ENCODE data around the gene DGLUCY.

The DGLUCY gene

DNA sequence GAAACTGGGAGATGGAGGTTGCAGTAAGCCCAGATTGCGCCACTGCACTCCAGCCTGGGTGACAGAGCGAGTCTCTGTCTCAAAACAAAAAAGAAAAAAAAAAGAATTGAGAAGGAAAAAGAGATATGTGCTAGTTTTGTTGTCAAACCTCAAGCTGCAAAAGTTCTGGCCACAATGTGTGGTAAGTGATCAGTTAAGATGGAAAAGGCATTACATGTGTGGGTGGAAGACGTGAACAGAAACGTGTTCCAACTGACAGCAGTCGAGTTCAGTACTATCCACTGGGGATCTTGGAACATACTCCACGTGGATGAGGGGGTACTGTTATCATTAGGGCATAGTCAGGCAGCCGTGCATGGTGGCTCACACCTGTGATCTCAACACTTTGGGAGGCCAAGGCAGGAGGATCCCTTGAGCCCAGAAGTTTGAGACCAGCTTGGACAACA is 113.3 kb downstream of the DGLUCY start:
- Histone ChIP-seq H3K9me3 (ENCODE audit: control insufficient read depth, low read length) (peaks cover 6% of the 10 kb centered on the region), H2BK120ac (ENCODE audit: low read depth, low read length) (no peak overlapping the region), H3K18ac (ENCODE audit: low read depth in 1 of 2, low read length in 2 of 2) (no peak overlapping the region), H2BK5ac (ENCODE audit: low read depth, low read length, poor library complexity, severe bottlenecking) (no peak overlapping the region), H3K9ac (ENCODE audit: low read length) (no peak overlapping the region), H4K91ac (ENCODE audit: low read length) (no peak overlapping the region), H2BK15ac (ENCODE audit: low read depth, poor library complexity, severe bottlenecking) (no peak overlapping the region), H3K4me1 (ENCODE audit: control insufficient read depth, insufficient read depth, low read depth, low read length) (peaks cover 22% of the 10 kb centered on the region), H2BK12ac (ENCODE audit: low read length in 2 of 2) (no peak overlapping the region), H2AFZ (ENCODE audit: low read depth, low read length) (no peak overlapping the region), H2AK5ac (ENCODE audit: low read length, severe bottlenecking) (no peak overlapping the region), H3K14ac (ENCODE audit: low read length in 2 of 2) (no peak overlapping the region), H3K4ac (ENCODE audit: low read depth in 1 of 2, low read length in 2 of 2) (no peak overlapping the region), H3K4me2 (ENCODE audit: low read length, poor library complexity, severe bottlenecking) (no peak overlapping the region), H3K27ac (ENCODE audit: low read length, poor library complexity, severe bottlenecking) (no peak overlapping the region), H3K79me1 (replicated peaks; ENCODE audit: low read length, poor library complexity, severe bottlenecking) (no peaks in the 10 kb centered on the region), H3K36me3 (ENCODE audit: control insufficient read depth in 1 of 2, insufficient read depth in 2 of 2, low read depth in 1 of 2, low read length in 2 of 2) (peaks cover 9 to 47% of the 10 kb centered on the region in 2 experiments), H4K8ac (ENCODE audit: low read length) (no peak overlapping the region), H3K27me3 (ENCODE audit: control insufficient read depth in 1 of 2, insufficient read depth in 1 of 2, low read length in 2 of 2) (no peaks in the 10 kb centered on the region), H3K23ac (ENCODE audit: low read length in 2 of 2) (no peak overlapping the region), H3K4me3 (ENCODE audit: insufficient read depth in 1 of 2, low read depth in 1 of 2, low read length in 2 of 2) (no peak overlapping the region)
- 89% methylated on average over 7 of the region's 7 CpGs for WGBS
- no peak for DNase-seq

DNA sequence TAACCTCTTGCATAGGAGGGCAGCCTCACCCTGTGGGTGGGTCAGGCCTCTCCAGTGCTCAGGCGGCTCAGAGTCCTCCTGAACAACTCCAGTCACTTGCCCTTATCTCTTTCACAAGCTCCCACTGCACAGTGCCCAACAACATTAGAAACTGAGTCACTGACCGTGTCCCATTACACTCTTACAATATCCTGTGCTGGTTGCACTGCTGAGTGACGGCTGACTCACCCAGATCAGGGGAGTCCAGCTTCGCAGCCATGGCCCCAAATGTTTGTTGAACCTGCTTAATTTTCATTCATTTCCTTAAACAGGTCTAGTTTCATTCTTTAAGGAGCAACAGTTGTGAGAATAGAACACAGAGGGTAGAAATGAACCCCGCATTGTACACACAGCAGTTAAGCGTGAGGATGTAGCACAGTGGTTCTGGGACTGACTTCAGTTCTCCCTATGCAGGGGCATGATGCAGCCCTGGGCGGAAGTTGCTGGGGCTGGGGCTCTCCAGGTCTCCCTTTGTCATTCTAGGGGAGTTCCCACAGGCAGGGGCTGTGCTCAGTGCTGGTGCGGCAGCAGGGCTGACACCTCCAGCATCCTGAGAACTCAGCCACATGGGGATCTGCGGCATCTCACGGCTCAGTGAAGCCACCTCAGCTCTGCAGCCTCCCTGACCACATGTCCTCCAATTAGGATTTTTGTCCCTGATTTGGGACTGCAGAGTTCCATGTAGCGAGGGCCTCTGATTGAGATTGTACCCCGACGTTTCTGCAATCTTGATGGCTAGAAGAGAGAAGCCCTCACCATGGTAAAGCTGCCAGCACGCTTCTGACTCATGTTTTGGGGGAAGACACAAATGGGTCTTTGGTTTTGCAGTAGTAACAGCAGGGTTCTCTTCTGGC is 114.5 kb downstream of the DGLUCY start:
- H4K91ac ChIP-seq (ENCODE audit: low read length) = no peak overlapping the region
- no peak overlapping the region for H3K14ac ChIP-seq (ENCODE audit: low read length in 2 of 2)
- H3K36me3 ChIP-seq (ENCODE audit: control insufficient read depth in 1 of 2, insufficient read depth in 2 of 2, low read depth in 1 of 2, low read length in 2 of 2) = peaks cover 14 to 53% of the 10 kb centered on the region in 2 experiments
- peaks cover 22% of the 10 kb centered on the region for H3K4me1 ChIP-seq (ENCODE audit: control insufficient read depth, insufficient read depth, low read depth, low read length)
- no peak overlapping the region for H2BK12ac ChIP-seq (ENCODE audit: low read length in 2 of 2)
- H3K4me3 ChIP-seq (ENCODE audit: insufficient read depth in 1 of 2, low read depth in 1 of 2, low read length in 2 of 2) = no peak overlapping the region
- H3K9ac ChIP-seq (ENCODE audit: low read length) = no peak overlapping the region
- H2BK15ac ChIP-seq (ENCODE audit: low read depth, poor library complexity, severe bottlenecking) = no peak overlapping the region
- H3K27me3 ChIP-seq (ENCODE audit: control insufficient read depth in 1 of 2, insufficient read depth in 1 of 2, low read length in 2 of 2) = no peaks in the 10 kb centered on the region
- H2BK120ac ChIP-seq (ENCODE audit: low read depth, low read length) = no peak overlapping the region
- H3K9me3 ChIP-seq (ENCODE audit: control insufficient read depth, low read length) = peaks cover 6% of the 10 kb centered on the region
- peak; percentile 59 for DNase-seq
- H3K79me1 ChIP-seq (replicated peaks; ENCODE audit: low read length, poor library complexity, severe bottlenecking) = no peaks in the 10 kb centered on the region
- H4K8ac ChIP-seq (ENCODE audit: low read length) = no peak overlapping the region
- no peak overlapping the region for H3K23ac ChIP-seq (ENCODE audit: low read length in 2 of 2)
- WGBS = 76% methylated on average over 14 of the region's 14 CpGs
- H3K18ac ChIP-seq (ENCODE audit: low read depth in 1 of 2, low read length in 2 of 2) = no peak overlapping the region
- H2AK5ac ChIP-seq (ENCODE audit: low read length, severe bottlenecking) = no peak overlapping the region
- no peak overlapping the region for H3K4me2 ChIP-seq (ENCODE audit: low read length, poor library complexity, severe bottlenecking)
- H3K27ac ChIP-seq (ENCODE audit: low read length, poor library complexity, severe bottlenecking) = peak overlapping the region; percentile 13
- no peak overlapping the region for H3K4ac ChIP-seq (ENCODE audit: low read depth in 1 of 2, low read length in 2 of 2)
- H2AFZ ChIP-seq (ENCODE audit: low read depth, low read length) = no peak overlapping the region
- no peak overlapping the region for H2BK5ac ChIP-seq (ENCODE audit: low read depth, low read length, poor library complexity, severe bottlenecking)

DNA sequence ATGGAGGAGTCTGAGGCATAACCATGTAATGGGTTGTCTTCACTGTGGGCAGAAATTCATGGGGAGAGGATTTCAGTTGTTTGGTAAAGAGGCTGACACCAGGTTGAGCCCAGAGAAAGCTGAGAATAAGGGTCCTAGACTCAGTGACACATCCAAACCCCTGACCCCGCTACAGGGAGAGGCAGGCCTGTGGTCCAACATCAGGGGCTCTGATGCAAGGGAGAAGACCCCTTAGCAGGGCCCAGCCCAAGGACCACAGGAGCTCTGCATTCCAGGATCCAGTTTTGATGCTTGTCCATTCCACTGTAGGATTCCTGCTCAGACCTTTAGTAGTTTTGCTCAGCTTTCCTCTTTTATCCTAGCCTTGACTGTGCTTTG is 115.1 kb downstream of the DGLUCY start:
- Histone ChIP-seq H3K4me2 (ENCODE audit: low read length, poor library complexity, severe bottlenecking) (no peak overlapping the region), H4K8ac (ENCODE audit: low read length) (no peak overlapping the region), H3K9ac (ENCODE audit: low read length) (no peak overlapping the region), H2BK12ac (ENCODE audit: low read length in 2 of 2) (no peak overlapping the region), H2BK120ac (ENCODE audit: low read depth, low read length) (no peak overlapping the region), H2BK15ac (ENCODE audit: low read depth, poor library complexity, severe bottlenecking) (no peak overlapping the region), H3K79me1 (replicated peaks; ENCODE audit: low read length, poor library complexity, severe bottlenecking) (no peaks in the 10 kb centered on the region), H2AFZ (ENCODE audit: low read depth, low read length) (no peak overlapping the region), H3K36me3 (ENCODE audit: control insufficient read depth in 1 of 2, insufficient read depth in 2 of 2, low read depth in 1 of 2, low read length in 2 of 2) (peaks cover 17 to 58% of the 10 kb centered on the region in 2 experiments), H3K27ac (ENCODE audit: low read length, poor library complexity, severe bottlenecking) (no peak overlapping the region), H3K4me3 (ENCODE audit: insufficient read depth in 1 of 2, low read depth in 1 of 2, low read length in 2 of 2) (no peak overlapping the region), H2AK5ac (ENCODE audit: low read length, severe bottlenecking) (no peak overlapping the region), H3K9me3 (ENCODE audit: control insufficient read depth, low read length) (peaks cover 6% of the 10 kb centered on the region), H2BK5ac (ENCODE audit: low read depth, low read length, poor library complexity, severe bottlenecking) (no peak overlapping the region), H3K4ac (ENCODE audit: low read depth in 1 of 2, low read length in 2 of 2) (no peak overlapping the region), H3K4me1 (ENCODE audit: control insufficient read depth, insufficient read depth, low read depth, low read length) (peaks cover 22% of the 10 kb centered on the region), H3K14ac (ENCODE audit: low read length in 2 of 2) (no peak overlapping the region), H3K18ac (ENCODE audit: low read depth in 1 of 2, low read length in 2 of 2) (no peak overlapping the region), H3K23ac (ENCODE audit: low read length in 2 of 2) (no peak overlapping the region), H3K27me3 (ENCODE audit: control insufficient read depth in 1 of 2, insufficient read depth in 1 of 2, low read length in 2 of 2) (no peaks in the 10 kb centered on the region), H4K91ac (ENCODE audit: low read length) (no peak overlapping the region)
- no peak for DNase-seq
- WGBS = 100% methylated on average over 1 of the region's 1 CpG

DNA sequence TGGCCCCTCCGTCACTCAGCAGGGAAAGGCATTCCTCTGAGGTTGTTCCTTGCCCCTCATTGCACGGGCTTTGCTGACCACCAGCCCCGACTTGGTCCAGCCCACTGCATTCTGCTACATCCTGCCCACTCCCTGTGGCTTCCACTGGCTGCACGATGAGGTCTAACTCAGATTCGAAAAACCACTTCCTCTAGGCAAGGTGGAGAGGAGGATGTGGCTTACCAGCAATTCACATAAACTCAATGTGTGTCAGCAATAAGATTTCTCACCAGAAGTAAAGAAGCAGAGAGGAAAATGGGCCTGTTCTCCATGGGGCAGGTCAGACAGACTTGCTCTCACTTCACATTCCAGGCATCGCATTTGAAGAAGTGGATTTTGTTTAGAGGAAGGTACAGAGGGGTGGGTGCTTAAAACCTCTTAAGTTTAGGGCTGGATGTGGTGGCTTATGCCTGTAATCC is 115.9 kb downstream of the DGLUCY start:
- H3K18ac ChIP-seq (ENCODE audit: low read depth in 1 of 2, low read length in 2 of 2) = no peak overlapping the region
- H2AK5ac ChIP-seq (ENCODE audit: low read length, severe bottlenecking) = no peak overlapping the region
- H2BK15ac ChIP-seq (ENCODE audit: low read depth, poor library complexity, severe bottlenecking) = no peak overlapping the region
- H3K27me3 ChIP-seq (ENCODE audit: control insufficient read depth in 1 of 2, insufficient read depth in 1 of 2, low read length in 2 of 2) = no peaks in the 10 kb centered on the region
- H3K9ac ChIP-seq (ENCODE audit: low read length) = no peak overlapping the region
- H3K79me1 ChIP-seq (replicated peaks; ENCODE audit: low read length, poor library complexity, severe bottlenecking) = no peaks in the 10 kb centered on the region
- H3K4me2 ChIP-seq (ENCODE audit: low read length, poor library complexity, severe bottlenecking) = no peak overlapping the region
- H2BK12ac ChIP-seq (ENCODE audit: low read length in 2 of 2) = no peak overlapping the region
- no peak overlapping the region for H3K23ac ChIP-seq (ENCODE audit: low read length in 2 of 2)
- H3K4me1 ChIP-seq (ENCODE audit: control insufficient read depth, insufficient read depth, low read depth, low read length) = peaks cover 20% of the 10 kb centered on the region
- no peak overlapping the region for H3K4ac ChIP-seq (ENCODE audit: low read depth in 1 of 2, low read length in 2 of 2)
- H3K9me3 ChIP-seq (ENCODE audit: control insufficient read depth, low read length) = peaks cover 6% of the 10 kb centered on the region
- WGBS = 78% methylated on average over 6 of the region's 6 CpGs
- peak; percentile 37 for DNase-seq
- no peak overlapping the region for H2BK120ac ChIP-seq (ENCODE audit: low read depth, low read length)
- no peak overlapping the region for H2BK5ac ChIP-seq (ENCODE audit: low read depth, low read length, poor library complexity, severe bottlenecking)
- H4K91ac ChIP-seq (ENCODE audit: low read length) = no peak overlapping the region
- no peak overlapping the region for H3K27ac ChIP-seq (ENCODE audit: low read length, poor library complexity, severe bottlenecking)
- peaks cover 23 to 59% of the 10 kb centered on the region in 2 experiments for H3K36me3 ChIP-seq (ENCODE audit: control insufficient read depth in 1 of 2, insufficient read depth in 2 of 2, low read depth in 1 of 2, low read length in 2 of 2)
- H4K8ac ChIP-seq (ENCODE audit: low read length) = no peak overlapping the region
- H3K4me3 ChIP-seq (ENCODE audit: insufficient read depth in 1 of 2, low read depth in 1 of 2, low read length in 2 of 2) = no peak overlapping the region
- no peak overlapping the region for H3K14ac ChIP-seq (ENCODE audit: low read length in 2 of 2)
- H2AFZ ChIP-seq (ENCODE audit: low read depth, low read length) = no peak overlapping the region

Measured in mesenchymal stem cell (in vitro differentiated cells and primary cell).